HG02623 (cell line): ENCODE measurements around the gene RPS16.

Experiments used
- ATAC-seq: cut with Tn5 transposase; IDR thresholded peaks from one replicate; pipeline ENCODE4 v1.9.1; 2021; ENCODE audit warnings: moderate library complexity; ENCODE audit not compliant: unreplicated experiment

The RPS16 gene

DNA sequence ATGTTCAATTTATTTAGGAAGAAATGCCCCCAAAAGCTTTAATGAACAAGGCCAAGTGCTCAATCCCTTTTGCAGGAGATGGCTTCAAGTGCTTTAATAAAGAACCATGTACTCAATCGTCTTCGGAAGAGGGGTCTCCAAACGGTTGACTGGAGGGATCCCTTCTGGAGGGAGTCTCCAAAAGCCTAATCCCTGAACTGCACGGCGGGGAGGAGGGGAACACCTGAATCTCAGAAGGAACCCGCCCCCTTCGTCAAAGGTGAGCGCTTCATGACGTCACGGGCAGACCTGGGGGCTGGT, 45.3 kb downstream of the RPS16 start:
- ATAC-seq = no peak

DNA sequence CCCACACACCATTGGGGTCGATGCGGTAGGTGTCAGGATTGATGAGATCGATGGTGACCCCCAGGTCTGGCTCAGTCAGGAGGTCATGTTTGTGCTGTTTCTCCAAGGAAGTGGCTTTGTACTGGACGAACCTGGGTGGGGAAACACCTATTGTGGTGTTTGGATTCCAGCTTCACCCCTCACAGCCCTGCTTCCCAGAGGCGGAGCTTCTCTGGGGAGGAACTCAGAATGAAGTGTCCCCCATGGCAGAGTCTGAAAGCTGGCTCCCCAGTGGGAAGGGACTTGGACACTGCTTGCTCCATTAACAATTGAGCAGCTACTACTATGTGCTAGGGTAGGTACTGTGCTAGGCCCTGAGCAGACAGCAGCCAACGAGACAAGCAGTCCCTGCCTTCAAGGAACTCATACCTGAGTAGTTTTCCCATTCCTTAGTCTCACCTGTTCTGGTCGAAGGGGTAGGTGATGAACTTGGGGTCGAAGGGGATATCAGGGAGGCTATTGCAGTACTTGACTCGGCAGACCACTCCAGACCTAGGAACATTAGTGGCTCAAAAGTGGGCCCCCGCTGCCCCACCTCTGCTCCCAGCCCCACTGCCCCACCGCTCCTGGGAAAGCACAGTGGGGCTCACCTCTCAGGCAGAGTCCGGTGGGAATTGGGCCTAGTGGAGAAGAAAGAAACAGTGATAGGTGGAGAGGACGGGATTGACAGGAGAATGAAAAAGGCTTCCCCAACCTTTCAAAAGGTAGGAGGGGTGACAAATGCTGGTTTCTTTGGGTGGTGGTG, 45.9 kb downstream of the RPS16 start:
- ATAC-seq = no peak

DNA sequence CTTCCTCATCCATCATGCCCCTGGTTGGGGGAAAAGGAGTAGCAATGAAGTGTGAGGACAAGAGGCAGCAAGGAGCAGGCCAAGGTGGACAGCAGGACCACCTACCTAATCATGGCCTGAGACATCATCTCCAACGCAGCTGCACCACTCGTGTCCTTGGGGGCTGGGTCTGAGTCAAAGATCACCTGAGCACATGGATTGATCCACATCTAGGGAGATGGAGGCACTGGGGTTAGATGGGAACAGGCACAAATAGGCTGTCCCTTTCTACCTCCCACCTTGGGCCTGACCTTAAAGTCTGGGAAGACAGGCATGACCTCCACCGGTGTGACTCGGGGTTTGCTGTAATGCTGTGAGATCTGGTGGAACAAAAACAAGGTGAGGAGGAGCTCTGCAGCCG, 47.1 kb downstream of the RPS16 start:
- no peak for ATAC-seq

DNA sequence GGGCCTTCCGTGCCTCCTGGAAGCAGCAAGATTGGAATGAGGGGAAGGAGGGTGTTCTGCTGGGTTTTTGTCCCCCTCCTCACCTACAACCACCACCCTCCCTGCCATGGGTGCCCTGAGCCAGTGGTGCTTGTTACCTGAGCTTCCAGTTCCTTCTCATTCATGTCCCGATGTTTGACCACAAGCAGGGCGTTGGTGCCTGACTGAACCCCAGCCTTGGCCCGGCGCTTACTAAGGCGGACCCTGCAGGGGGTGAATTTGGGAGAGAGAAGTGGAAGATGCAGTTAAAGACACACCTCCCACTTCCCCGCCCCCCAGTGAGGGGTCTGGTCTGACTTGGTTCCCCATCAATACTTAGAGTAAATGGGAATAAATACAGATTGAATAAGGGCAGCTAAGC, 49.2 kb downstream of the RPS16 start:
- ATAC-seq = no peak

DNA sequence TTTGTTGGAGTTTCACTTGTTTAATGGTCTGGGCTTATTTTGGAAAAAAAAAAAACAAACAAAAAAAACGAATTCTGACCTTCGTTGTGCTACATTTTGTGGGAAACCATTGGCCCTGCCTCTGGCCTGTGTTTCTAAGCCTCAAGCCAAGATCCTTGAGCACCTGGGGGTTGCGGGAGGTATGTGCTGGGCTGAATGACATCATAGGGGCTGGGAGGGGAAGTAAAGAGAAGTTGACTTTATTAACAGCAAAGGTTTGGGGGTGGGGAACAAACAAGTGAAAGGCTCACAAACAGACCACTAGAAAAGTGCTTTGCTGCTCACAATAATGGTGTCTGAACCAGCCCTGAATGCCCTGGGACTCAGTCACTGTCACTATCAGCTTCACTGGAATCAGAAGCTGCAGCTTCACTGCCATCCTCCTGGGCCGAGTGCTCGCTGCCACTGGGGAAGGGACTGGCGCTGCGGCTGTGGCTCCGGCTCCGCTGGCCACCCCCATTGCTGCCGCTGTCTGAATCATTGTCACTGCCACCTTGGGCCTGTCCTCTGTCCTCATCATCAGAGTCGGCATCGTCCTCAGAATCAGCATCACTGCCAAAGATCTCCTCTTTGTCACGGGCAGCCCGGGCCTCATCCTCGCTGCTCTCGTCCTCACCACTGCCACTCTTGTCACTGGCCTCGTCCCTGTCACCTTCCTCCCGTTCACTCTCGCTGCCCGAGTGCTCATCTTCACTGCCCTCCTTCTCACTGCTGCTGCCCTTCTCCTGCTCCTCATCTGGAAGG, 49.9 kb downstream of the RPS16 start:
- ATAC-seq = no peak

DNA sequence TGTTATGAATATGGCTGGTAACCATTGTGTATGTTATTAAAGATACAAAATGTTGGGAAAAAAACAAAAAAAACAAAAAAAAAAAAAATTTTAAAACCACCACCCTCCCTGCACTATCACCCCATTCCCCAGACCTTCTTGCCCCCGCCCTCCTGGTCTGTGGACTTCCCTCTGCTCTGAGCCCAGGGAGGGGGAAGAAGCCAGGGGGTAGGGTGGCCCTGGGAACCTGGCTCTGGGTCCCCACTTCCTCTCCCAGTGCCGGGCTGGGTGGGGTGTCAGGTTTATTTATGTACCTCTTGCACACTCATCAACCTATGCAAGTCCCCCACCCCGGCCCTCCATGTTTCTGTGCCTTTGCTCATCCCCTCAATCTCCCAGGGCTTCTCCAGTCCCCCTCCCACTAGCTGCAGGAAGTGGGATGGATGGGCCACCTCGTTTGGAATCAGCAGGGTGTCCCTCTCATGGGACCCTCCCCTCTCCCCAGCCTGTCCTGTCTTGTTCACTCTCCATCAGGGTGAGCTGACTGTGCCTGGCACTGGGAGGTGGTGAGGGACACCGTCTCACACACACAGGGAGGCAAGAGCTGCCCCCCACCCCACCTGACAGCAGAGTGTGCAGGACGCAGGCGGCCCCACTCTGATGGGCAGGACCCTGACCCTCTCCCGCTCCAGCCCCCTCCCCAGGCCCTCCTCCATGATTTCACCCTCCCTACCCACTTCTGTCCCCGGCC, 50.7 kb downstream of the RPS16 start:
- no peak for ATAC-seq
